ENCODE results near the gene PRDM11.
A peak's percentile ranks its signal among the peaks of the same experiment; 100 is the strongest.

PRDM11 gene

DNA sequence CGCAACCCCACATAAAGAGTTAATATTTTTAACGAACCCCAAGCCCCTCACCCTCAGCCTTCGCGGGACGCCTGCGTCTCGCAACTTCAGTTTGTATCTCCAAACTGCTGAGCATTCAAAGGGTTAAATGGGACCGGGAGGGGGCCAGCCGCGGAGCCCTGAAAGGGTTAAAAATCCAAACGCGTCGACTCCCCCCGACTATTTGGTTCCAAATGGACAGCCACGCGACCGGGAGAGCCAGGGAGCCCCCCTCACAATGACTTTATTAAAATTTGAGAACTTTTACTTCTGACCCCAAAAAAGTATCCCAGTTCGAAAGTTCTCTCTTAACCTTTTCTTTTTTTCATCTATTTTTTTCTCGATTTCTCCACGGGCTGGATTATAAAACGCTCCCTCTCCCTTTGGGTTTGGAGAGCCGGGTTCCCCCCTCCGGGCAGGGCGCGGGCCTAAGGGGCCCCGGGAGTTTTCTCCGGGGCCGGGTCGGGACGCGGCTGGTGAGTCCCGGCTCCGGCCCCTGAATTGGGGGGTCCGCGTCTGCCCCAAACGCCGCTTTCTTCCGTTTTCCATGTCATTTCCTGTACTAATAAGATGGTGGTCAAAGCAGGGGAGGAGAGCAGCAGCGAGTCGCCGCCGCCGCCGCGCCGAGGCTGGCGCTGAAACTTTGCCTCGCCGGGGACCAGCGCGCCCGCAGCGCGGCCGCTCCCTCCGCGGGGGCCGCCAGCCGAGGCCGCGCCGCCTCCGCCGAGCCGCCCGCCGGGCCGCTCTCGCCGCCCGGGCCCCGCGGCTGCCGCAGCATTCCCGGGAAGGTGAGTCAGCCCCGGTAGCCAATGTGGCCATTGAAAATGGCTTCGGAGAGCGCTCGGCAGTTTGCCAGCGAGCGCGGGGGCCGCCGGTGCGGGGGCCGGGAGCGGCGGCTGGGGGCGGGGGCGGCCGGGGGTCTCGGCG, at the start of gene PRDM11:
TSS of gene PRDM11 (plus strand) at position 568 of the 945 bp plus-strand sequence. CDS start 35,128 bp downstream, outside the sequence.
- DNase-seq = peak; percentile 65 to 68

GRCh38 chr11:45097721-45098493, 48.5 kb upstream of the PRDM11 start:
- peak in 1 of 2 donors; percentile 39 for DNase-seq

- no peak for DNase-seq
Measured at GRCh38 chr11:45098929-45099328, 47.5 kb upstream of the PRDM11 start.

GRCh38 chr11:45100339-45100738, 46.1 kb upstream of the PRDM11 start:
- peak in 1 of 2 donors; percentile 57 for DNase-seq

GRCh38 chr11:45102361-45102809, 44.1 kb upstream of the PRDM11 start:
- no peak for DNase-seq

DNA sequence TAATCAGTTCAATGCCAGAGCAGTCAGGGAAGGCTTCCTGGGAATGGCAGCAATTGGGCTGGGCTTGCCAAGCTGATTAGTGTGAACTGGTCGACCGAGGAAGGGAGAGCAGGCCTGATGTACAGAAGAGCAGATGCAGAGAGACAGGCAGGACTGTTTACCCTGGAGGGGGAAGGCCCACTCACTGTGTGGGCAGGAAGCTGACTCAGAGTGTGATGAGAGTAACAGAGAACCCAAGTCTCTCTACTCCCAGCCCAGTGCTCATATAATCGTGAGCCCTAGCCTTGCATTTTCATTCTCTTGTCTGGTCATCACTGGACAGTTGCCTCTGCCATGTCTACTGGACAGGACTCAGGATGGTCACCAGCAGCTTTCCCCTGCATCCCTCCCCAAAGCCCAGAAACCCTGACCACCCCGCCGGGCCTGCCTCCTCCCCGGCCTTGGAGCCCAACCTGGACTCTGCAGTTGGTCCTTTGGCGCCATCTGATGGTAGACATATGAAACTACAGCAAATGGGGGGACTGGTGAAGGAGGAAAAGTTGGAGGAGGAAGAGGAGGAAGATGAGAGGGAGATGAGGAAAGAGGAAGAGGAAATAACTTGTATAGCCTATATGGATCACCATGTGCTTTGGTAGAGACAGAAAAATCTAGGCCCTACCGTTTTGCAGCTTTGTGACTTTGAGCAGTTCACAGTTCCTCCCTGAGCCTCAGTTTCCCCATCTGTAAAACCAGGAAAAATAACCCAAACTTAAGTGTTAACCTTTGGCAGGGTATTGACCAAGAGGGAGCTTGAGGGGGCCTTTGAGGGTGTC, 43.4 kb upstream of the PRDM11 start:
- peak; percentile 73 to 79 for DNase-seq

DNA sequence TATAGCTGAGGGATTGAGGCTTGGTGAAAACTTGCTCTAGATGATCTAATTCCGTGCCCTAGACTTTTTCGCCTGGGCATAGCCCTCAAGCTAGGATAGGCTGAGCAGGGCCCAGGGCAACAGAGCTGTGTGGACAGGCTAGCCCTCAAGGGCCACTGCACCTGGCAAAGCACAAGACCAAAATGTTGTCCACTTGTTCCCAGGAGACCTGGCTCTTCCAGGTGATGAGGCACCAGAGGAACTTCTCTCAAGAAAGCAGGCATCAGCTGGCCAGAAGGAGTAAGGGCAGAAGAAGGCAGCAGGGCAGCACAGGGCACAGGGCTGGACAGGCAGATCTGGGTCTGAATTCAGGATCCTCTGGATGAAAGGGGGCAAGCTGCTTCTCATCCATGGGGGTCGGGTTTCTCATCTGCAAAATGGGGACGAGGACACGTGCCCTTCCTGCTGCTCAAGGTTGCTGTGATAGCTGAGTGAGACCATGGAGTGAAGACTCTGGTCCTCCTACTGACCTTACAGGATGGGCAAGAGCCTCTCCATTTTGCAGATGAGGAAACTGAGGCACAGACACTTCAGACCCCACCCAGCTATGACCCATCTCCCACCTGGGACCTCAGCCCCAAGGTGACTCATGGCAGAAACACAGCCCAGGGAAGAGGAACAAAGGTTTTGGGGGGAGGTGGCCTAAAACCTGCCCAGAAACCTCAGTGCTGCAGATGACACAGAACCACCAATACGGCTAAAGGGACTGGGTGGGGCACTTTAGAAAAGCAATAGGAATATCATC, 42.2 kb upstream of the PRDM11 start:
- DNase-seq = no peak

- no peak for DNase-seq
Measured at GRCh38 chr11:45104790-45105084, 41.7 kb upstream of the PRDM11 start.

GRCh38 chr11:45105233-45105983, 41.0 kb upstream of the PRDM11 start:
- peak; percentile 60 to 66 for DNase-seq

GRCh38 chr11:45105984-45106375, 40.5 kb upstream of the PRDM11 start:
- no peak for DNase-seq

- DNase-seq = no peak
Measured at GRCh38 chr11:45106440-45106839, 40.0 kb upstream of the PRDM11 start.

GRCh38 chr11:45107029-45107428, 39.4 kb upstream of the PRDM11 start:
- DNase-seq = no peak

DNA sequence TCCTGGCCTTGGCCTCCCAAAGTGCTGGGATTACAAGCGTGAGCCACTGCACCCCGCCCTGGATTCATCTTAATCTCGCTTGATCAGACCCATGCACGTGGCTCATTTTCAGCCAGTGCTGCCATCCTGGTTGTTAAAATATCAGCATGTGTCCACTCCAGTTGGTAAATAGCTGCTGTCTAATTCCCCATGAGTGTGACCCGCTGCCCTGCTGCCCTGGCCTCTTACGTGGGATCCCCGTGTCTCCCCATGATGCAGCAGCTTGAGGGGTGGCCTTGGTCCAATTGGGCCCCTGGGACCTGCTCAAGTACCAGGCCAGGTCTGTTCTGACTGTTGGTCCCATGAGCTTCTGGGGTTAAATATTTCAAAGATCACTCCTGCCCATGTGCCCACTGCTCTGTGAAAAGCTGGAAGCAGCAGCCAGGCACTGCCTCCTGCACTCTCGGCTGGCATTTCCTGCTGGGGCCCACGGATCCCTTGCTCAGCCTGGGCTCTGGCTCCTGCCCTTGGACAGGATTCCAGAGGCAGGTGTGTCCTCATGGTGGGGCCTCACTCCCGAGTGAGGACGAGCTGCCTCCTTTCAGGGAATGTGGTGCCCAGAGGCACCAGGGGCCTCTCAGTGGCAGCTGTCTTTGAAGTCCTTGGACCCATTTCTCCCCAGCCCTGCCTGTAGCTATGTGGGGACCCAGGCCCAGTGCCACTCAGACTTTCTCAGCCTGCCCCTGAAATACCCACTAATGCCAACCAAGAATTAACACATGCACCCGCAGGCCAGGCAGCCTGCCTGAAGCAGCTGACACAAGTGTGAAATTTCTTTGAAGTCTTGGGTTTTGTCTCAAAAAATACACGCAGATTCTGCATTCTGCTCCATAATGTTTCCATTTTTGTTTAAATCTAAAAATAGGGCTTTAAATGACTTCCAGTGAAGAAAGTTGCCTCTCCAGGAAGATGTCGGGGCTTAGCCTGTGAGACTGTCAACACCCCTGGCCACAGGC, 38.1 kb upstream of the PRDM11 start:
- DNase-seq = no peak

DNA sequence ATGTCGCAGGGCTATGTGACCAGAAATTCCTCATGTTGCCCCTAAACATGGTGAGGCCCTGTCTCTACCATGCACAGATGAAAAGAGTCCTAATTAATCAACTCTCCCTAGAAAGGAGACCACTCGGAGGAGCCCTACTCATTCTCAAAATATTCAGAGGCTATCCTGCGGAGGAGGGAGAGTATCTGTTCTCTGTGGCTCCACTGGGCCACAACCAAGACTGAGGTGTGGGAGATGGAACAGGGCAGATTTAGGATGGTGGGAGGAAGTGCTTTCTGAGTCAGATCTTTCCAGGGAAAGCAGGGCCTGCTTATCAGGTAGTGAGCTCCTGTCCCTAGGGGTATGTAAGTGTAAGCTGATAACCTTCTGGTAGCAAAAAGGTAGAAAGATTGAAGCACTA, 37.0 kb upstream of the PRDM11 start:
- no peak for DNase-seq

- peak; percentile 32 to 78 for DNase-seq
Measured at GRCh38 chr11:45110562-45110961, 35.9 kb upstream of the PRDM11 start.

DNA sequence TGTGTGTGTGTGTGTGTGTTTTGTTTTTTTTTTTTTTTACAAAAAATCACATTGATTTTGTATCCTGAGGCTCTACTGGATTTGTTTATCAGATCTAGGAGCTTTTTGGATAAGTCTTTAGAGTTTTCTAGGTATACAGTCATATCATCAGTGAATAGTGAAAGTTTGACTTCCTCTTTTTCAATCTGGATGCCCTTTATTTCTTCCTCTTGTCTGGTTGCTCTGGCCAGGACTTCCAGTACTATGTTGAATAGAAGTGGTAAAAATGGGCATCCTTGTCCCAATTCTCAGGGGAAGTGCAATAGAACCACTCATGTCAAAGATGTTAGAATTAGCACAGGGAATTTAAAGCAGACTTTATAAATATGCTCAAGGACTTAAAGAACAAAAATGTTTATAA, 32.6 kb upstream of the PRDM11 start:
- DNase-seq = no peak

GRCh38 chr11:45127836-45128235, 18.6 kb upstream of the PRDM11 start:
- peak in 1 of 2 donors; percentile 8 for DNase-seq

GRCh38 chr11:45133878-45134277, 12.6 kb upstream of the PRDM11 start:
- no peak for DNase-seq

DNA sequence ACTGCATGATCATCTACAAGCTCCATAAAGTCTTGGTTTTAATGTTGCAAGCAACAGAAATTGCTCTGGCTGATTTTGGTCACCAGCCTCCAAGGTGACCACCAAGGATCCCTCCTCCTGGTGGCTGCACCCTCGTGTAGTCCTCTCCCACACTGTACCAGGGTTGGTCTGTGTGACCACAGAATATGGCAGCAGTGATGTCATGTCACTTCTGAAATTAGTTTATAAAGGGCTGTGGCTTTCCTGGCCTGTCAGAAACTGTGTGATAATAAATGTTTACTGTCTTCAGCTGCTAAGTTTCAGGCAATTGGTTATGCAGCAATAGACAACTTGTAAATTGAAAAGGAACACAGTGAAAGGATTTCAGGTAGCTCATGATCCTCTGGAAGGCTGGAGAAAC, 5.3 kb upstream of the PRDM11 start:
- no peak for DNase-seq

DNA sequence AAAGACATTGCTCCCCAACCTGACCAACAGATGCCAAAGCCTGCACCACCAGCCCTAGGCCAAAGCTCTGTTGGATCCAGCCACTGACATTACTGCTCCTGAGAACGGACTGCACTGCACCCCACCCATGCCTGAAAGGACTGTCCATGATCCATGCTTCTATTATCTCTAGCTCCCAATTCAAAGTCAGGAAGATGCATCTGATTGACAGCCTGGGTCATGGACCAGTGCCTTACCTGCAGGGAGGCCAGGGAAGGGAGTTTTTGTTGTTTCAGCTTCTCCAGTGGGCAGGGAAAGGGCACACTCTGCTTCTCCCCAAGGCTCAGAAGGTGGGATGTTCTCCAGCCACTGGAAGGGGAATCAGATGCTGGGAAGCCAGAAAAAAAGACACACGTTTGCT, 4.8 kb upstream of the PRDM11 start:
- DNase-seq = no peak
